Panc1 (cell line): ENCODE measurements around the gene PGBD5. TPM values are rescaled to one million over a fixed set of nuclear protein-coding genes. Genes with fewer than 3 reads are reported as not detected.
"Not testable (repeated sequence)": the region's sequence is repeated elsewhere in the genome, so short reads cannot be mapped to it uniquely, and the experiment has no call there.

Source experiments
- ATAC-seq: fragments of 200-7000 bp; cut with Tn5 transposase; 2 replicates; pipeline ENCODE4 v1.9.1; 2020; ENCODE audit warnings: mild to moderate bottlenecking, moderate library complexity
- BruUV-seq: library from RNA; stranded (reverse); fragments of 400-500 nt; replicated peaks from 2 replicates; lab custom pipeline; 2021; lab: Mats Ljungman, UMichigan
- CTCF ChIA-PET: fragments of 300-600 bp; sonication (Branson Sonifier 250); formaldehyde crosslinking; loops from one replicate; lab custom pipeline; 2022; ENCODE audit warnings: antibody characterized with exemption; lab: Charles Lee
- POLR2A ChIA-PET: fragments of 300-600 bp; sonication (Branson Sonifier 250); formaldehyde crosslinking; loops from one replicate; lab custom pipeline; 2022; ENCODE audit warnings: antibody characterized with exemption; lab: Charles Lee
- DNase-seq: peaks from one replicate; pipeline ENCODE4 v3.0.0-alpha.2; 2010; ENCODE audit warnings: low read depth, low spot score
- H3K27ac ChIP-seq: 2 replicates; pipeline ENCODE4 v1.5.1; 2011; ENCODE audit warnings: mild to moderate bottlenecking, low read length, inconsistent platforms
- H3K27me3 ChIP-seq: fragments of 200-500 bp; sonication (Bioruptor generic); 2 replicates; pipeline ENCODE4 v1.6.0; 2014; ENCODE audit warnings: low read length, inconsistent platforms; ENCODE audit not compliant: control insufficient read depth, insufficient read depth
- H3K36me3 ChIP-seq: fragments of 200-500 bp; sonication (Bioruptor generic); 2 replicates; pipeline ENCODE4 v1.5.1; 2014; ENCODE audit warnings: inconsistent platforms, mild to moderate bottlenecking, low read length, moderate library complexity; ENCODE audit not compliant: control insufficient read depth, insufficient read depth
- H3K4me1 ChIP-seq: 2 replicates; pipeline ENCODE4 v1.5.1; 2011; ENCODE audit warnings: inconsistent platforms, mild to moderate bottlenecking, low read length, moderate library complexity; ENCODE audit not compliant: control insufficient read depth, insufficient read depth
- H3K4me3 ChIP-seq, 2 experiments: 2 replicates each; pipeline ENCODE4 v1.5.1; 2011 to 2012; ENCODE audit warnings: low read depth in 2 of 2, low read length in 2 of 2, mild to moderate bottlenecking in 2 of 2, inconsistent platforms in 1 of 2, moderate library complexity in 1 of 2
- H3K9me3 ChIP-seq: fragments of 200-500 bp; sonication (Bioruptor generic); 2 replicates; pipeline ENCODE4 v1.5.1; 2014; ENCODE audit warnings: low read depth, mild to moderate bottlenecking, inconsistent platforms, low read length, moderate library complexity; ENCODE audit not compliant: control insufficient read depth, insufficient read depth
- CTCF ChIP-seq: fragments of 450-650 bp; IDR thresholded peaks from 2 replicates; pipeline ENCODE4 v1.5.1; 2017; ENCODE audit warnings: mild to moderate bottlenecking
- POLR2AphosphoS5 ChIP-seq: IDR thresholded peaks from 2 replicates; pipeline ENCODE4 v1.6.1; 2012; ENCODE audit warnings: mild to moderate bottlenecking, low read depth, low read length, moderate library complexity
- REST ChIP-seq, 2 experiments: IDR thresholded peaks; 2 replicates each; pipeline ENCODE4 v1.6.1; 2011 to 2012; ENCODE audit warnings: low read depth in 2 of 2, control low read depth in 1 of 2, low read length in 1 of 2, mild to moderate bottlenecking in 1 of 2, moderate library complexity in 1 of 2; ENCODE audit not compliant: insufficient read depth in 1 of 2
- SIN3A ChIP-seq: IDR thresholded peaks from 2 replicates; pipeline ENCODE4 v1.6.1; 2012; ENCODE audit warnings: low read depth, mild to moderate bottlenecking, low read length, moderate library complexity, borderline replicate concordance; ENCODE audit not compliant: insufficient read depth
- TCF7L2 ChIP-seq: IDR thresholded peaks from 2 replicates; pipeline ENCODE4 v1.6.1; 2011; ENCODE audit warnings: mild to moderate bottlenecking, low read depth, low read length, inconsistent platforms
- in situ Hi-C: cut with HindIII; loops from 2 replicates; pipeline ENCODE4 v1.10.0; 2016; ENCODE audit warnings: low sequenced_read_pairs, low pct_unique_long_range_greater_than_20kb
- intact Hi-C: fragments of 100-400 bp; cut with micrococcal nuclease; formaldehyde crosslinking; loops from one replicate; pipeline ENCODE4 v1.10.0; 2022; ENCODE audit not compliant: unreplicated experiment
- total RNA-seq: library from RNA; stranded (reverse); gene quantifications from one replicate; pipeline ENCODE4 v1.2.1, GENCODE V29; 2021; ENCODE audit not compliant: unreplicated experiment

Gene PGBD5
- total RNA-seq, 1 experiment from 2014 or later, result 0.05 TPM

DNA sequence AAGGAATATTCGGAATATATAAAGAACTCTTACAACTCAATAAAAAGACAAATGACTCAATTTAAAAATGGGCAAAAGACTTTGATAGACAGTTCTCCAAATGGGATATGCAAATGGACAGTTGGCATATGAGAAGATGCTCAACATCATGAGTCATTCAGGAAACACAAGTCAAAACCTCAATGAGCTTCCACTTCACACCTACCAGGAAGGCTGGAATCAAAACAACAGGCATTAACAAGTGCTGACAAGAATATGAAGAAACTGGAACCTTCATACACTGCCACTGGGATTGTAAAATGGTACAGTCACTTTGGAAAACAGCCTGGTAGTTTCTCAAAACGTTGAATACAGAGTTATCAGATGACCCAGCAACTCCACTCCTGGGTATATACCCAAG is 17.2 kb downstream of the PGBD5 start:
- intact Hi-C loops (no loop called here), in situ Hi-C loops (no loop called here)
- ATAC-seq (no peak), DNase-seq (no peak)
- H3K9me3 ChIP-seq, result no peaks in the 10 kb centered on the region
- ChIA-PET CTCF (no interaction called here), POLR2A (interaction anchor here (0.6 kb wide), 1 partner anchor 14 kb away, joined by 3 read pairs; no protein-coding TSS in a partner anchor)
- TF ChIP-seq SIN3A, result no peak
- TF ChIP-seq POLR2AphosphoS5, result no peak
- TF ChIP-seq TCF7L2, result no peak
- no peak for TF ChIP-seq CTCF
- no peak for TF ChIP-seq REST (IDR thresholded peaks at IDR 0.05; ENCODE audit: insufficient read depth in 1 of 2, low read depth in 2 of 2, low read length in 1 of 2)
- no peaks in the 10 kb centered on the region for H3K36me3 ChIP-seq
- peaks cover 14% of the 10 kb centered on the region for H3K27me3 ChIP-seq
- no peaks in the 10 kb centered on the region for H3K4me1 ChIP-seq
- H3K27ac ChIP-seq, result no peak overlapping the region
- no peak overlapping the region for H3K4me3 ChIP-seq
- no TSS peak for BruUV-seq

- ATAC-seq, result no peak
- H3K4me1 ChIP-seq, result no peaks in the 10 kb centered on the region
- no peaks in the 10 kb centered on the region for H3K36me3 ChIP-seq
- no peak overlapping the region for H3K4me3 ChIP-seq
- ChIA-PET POLR2A (no interaction called here), CTCF (no interaction called here)
- H3K27ac ChIP-seq, result no peak overlapping the region
- in situ Hi-C loops (no loop called here), intact Hi-C loops (no loop called here)
- no TSS peak for BruUV-seq
- DNase-seq, result no peak
- TF ChIP-seq REST (IDR thresholded peaks at IDR 0.05; ENCODE audit: insufficient read depth in 1 of 2, low read depth in 2 of 2, low read length in 1 of 2) (no peak), CTCF (no peak), POLR2AphosphoS5 (no peak), SIN3A (no peak), TCF7L2 (no peak)
- peaks cover 12% of the 10 kb centered on the region for H3K27me3 ChIP-seq
- H3K9me3 ChIP-seq, result no peaks in the 10 kb centered on the region
Measured at GRCh38 chr1:230407351-230407750, 18.8 kb downstream of the PGBD5 start.

- H3K27me3 ChIP-seq, DNase-seq, ATAC-seq, POLR2A ChIA-PET, H3K4me3 ChIP-seq, H3K27ac ChIP-seq, BruUV-seq, intact Hi-C loops, in situ Hi-C loops, H3K9me3 ChIP-seq, H3K36me3 ChIP-seq, CTCF ChIA-PET, H3K4me1 ChIP-seq: not testable (repeated sequence)
Measured at GRCh38 chr1:230406727-230407126, 19.4 kb downstream of the PGBD5 start.
